ENCODE results near the gene TUB.

- TF ChIP-seq, protein P1, sequence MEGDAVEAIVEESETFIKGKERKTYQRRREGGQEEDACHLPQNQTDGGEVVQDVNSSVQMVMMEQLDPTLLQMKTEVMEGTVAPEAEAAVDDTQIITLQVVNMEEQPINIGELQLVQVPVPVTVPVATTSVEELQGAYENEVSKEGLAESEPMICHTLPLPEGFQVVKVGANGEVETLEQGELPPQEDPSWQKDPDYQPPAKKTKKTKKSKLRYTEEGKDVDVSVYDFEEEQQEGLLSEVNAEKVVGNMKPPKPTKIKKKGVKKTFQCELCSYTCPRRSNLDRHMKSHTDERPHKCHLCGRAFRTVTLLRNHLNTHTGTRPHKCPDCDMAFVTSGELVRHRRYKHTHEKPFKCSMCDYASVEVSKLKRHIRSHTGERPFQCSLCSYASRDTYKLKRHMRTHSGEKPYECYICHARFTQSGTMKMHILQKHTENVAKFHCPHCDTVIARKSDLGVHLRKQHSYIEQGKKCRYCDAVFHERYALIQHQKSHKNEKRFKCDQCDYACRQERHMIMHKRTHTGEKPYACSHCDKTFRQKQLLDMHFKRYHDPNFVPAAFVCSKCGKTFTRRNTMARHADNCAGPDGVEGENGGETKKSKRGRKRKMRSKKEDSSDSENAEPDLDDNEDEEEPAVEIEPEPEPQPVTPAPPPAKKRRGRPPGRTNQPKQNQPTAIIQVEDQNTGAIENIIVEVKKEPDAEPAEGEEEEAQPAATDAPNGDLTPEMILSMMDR (IDR thresholded peaks at IDR 0.05): no peak
- no peak for TF ChIP-seq POLR2A (IDR thresholded peaks at IDR 0.05)
Measured at GRCh38 chr11:8043756-8044155, 37.3 kb upstream of the TUB start.

Measured in body of pancreas (tissue), 4 donors.